Activated CD8-positive, alpha-beta memory T cell treated with anti-CD3 and anti-CD28 coated beads for 48 hours (primary cell): ENCODE measurements around the gene PSMD14.

Experiments used
- DNase-seq, 3 experiments: peaks; one replicate each; pipeline ENCODE4 v3.0.0-alpha.2; 2020; ENCODE audit warnings: low read depth in 2 of 3, low spot score in 2 of 3

PSMD14 gene

GRCh38 chr2:161418275-161418714, 110.1 kb downstream of the PSMD14 start:
- no peak for DNase-seq

- DNase-seq: no peak
These were observed 110.8 kb downstream of the PSMD14 start for GRCh38 chr2:161418715-161419637.

- DNase-seq: no peak
These were observed 111.5 kb downstream of the PSMD14 start for GRCh38 chr2:161419638-161420190.

GRCh38 chr2:161420406-161421074, 112.3 kb downstream of the PSMD14 start:
- no peak for DNase-seq

- DNase-seq: no peak
These were observed 113.5 kb downstream of the PSMD14 start for GRCh38 chr2:161421686-161422085.

GRCh38 chr2:161422816-161423403, 114.7 kb downstream of the PSMD14 start:
- DNase-seq: no peak

- DNase-seq: no peak
These were observed 115.5 kb downstream of the PSMD14 start for GRCh38 chr2:161423421-161424393.

- no peak for DNase-seq
These were observed 116.2 kb downstream of the PSMD14 start for GRCh38 chr2:161424394-161424769.

GRCh38 chr2:161424891-161425727, 116.9 kb downstream of the PSMD14 start:
- no peak for DNase-seq

GRCh38 chr2:161425728-161426454, 117.7 kb downstream of the PSMD14 start:
- no peak for DNase-seq

GRCh38 chr2:161426455-161426921, 118.3 kb downstream of the PSMD14 start:
- no peak for DNase-seq

GRCh38 chr2:161426922-161427663, 118.9 kb downstream of the PSMD14 start:
- DNase-seq: no peak

- no peak for DNase-seq
These were observed 119.7 kb downstream of the PSMD14 start for GRCh38 chr2:161427664-161428587.

GRCh38 chr2:161430386-161430785, 122.2 kb downstream of the PSMD14 start:
- no peak for DNase-seq

- no peak for DNase-seq
These were observed 123.9 kb downstream of the PSMD14 start for GRCh38 chr2:161432107-161432506.

- no peak for DNase-seq
These were observed 125.9 kb downstream of the PSMD14 start for GRCh38 chr2:161434118-161434517.

GRCh38 chr2:161436411-161436810, 128.2 kb downstream of the PSMD14 start:
- DNase-seq: no peak
